ENCODE data around the gene RHOJ.

- TF ChIP-seq POLR2A (IDR thresholded peaks at IDR 0.05; ENCODE audit: low read depth, low read length), result no peak
- TF ChIP-seq POLR2AphosphoS5 (IDR thresholded peaks at IDR 0.05; ENCODE audit: low read depth, low read length), result no peak
- no peak for TF ChIP-seq POU2F2 (IDR thresholded peaks at IDR 0.05; ENCODE audit: low read depth, low read length)
- no peak for TF ChIP-seq PAX5 (IDR thresholded peaks at IDR 0.05; ENCODE audit: insufficient read depth, low read length, severe bottlenecking)
- TF ChIP-seq TAF1 (IDR thresholded peaks at IDR 0.05; ENCODE audit: low read depth, low read length), result no peak
Measured at GRCh38 chr14:63288853-63289252, 84.6 kb downstream of the RHOJ start.

All from GM12891 (cell line).